GM12878 (cell line): ENCODE results near the gene ATP8B1. TPM values are rescaled to one million over a fixed set of nuclear protein-coding genes. Genes with fewer than 3 reads are reported as not detected.

Experiments
- ATAC-seq: fragments of 200-7000 bp; cut with Tn5 transposase; 3 replicates; pipeline ENCODE4 v1.9.1; 2020; ENCODE audit warnings: mild to moderate bottlenecking, moderate library complexity
- BruUV-seq: library from RNA; stranded (reverse); fragments of 400-500 nt; replicated peaks from 2 replicates; lab custom pipeline; 2021; lab: Mats Ljungman, UMichigan
- CTCF ChIA-PET: fragments of 300-600 bp; sonication (Branson Sonifier 250); formaldehyde crosslinking; extraction: SDS; loops from one replicate; lab custom pipeline; 2021; ENCODE audit warnings: inconsistent platforms; lab: Yijun Ruan, JAX
- POLR2A ChIA-PET: fragments of 350-600 bp; formaldehyde crosslinking; extraction: SDS; loops from one replicate; lab custom pipeline; 2021; ENCODE audit warnings: inconsistent platforms; lab: Charles Lee
- RAD21 ChIA-PET: fragments of 300-600 bp; sonication (Branson Sonifier 250); formaldehyde crosslinking; loops from one replicate; lab custom pipeline; 2023; ENCODE audit warnings: antibody characterized with exemption; ENCODE audit not compliant: unreplicated experiment; lab: Charles Lee
- SMC1A ChIA-PET: fragments of 300-600 bp; sonication (Branson Sonifier 250); formaldehyde crosslinking; loops from one replicate; lab custom pipeline; 2023; ENCODE audit not compliant: unreplicated experiment, uncharacterized antibody; lab: Charles Lee
- DNase-seq: peaks from one replicate; pipeline ENCODE4 v3.0.0-alpha.2; 2011; ENCODE audit warnings: low read depth, low spot score
- FAIRE-seq: peaks from 3 replicates; lab custom pipeline; 2011; peaks lifted over from hg19 to GRCh38; lab: Jason Lieb, UNC
- H2AFZ ChIP-seq: 2 replicates; pipeline ENCODE4 v1.6.0; 2011; ENCODE audit warnings: low read depth, low read length, control low read depth; ENCODE audit not compliant: control insufficient read depth
- H3K27ac ChIP-seq: 2 replicates; pipeline ENCODE4 v1.5.1; 2011; ENCODE audit warnings: control low read depth; ENCODE audit not compliant: control insufficient read depth, insufficient read depth
- H3K27me3 ChIP-seq, 2 experiments: replicated peaks in 1 of 2; 2 replicates each; pipeline versions ENCODE4 v1.6.0 to v1.6.1; 2011; ENCODE audit warnings: low read length in 1 of 2; ENCODE audit not compliant: control insufficient read depth in 2 of 2, insufficient read depth in 2 of 2
- H3K36me3 ChIP-seq, 2 experiments: 2 replicates each; pipeline ENCODE4 v1.5.1; 2011; ENCODE audit warnings: low read length in 1 of 2; ENCODE audit not compliant: control insufficient read depth in 2 of 2, insufficient read depth in 2 of 2
- H3K4me1 ChIP-seq: 2 replicates; pipeline ENCODE4 v1.6.1; 2011; ENCODE audit warnings: mild to moderate bottlenecking, low read length, moderate library complexity, mixed read lengths; ENCODE audit not compliant: control insufficient read depth, insufficient read depth
- H3K4me2 ChIP-seq: 2 replicates; pipeline ENCODE4 v1.6.0; 2011; ENCODE audit warnings: control low read depth; ENCODE audit not compliant: control insufficient read depth, insufficient read depth
- H3K4me3 ChIP-seq: fragments of 200-600 bp; sonication (generic); 2 replicates; pipeline ENCODE4 v1.5.1; 2016
- H3K79me2 ChIP-seq: 2 replicates; pipeline ENCODE4 v1.6.0; 2011; ENCODE audit warnings: low read length; ENCODE audit not compliant: control insufficient read depth, insufficient read depth
- H3K9ac ChIP-seq: 2 replicates; pipeline ENCODE4 v1.8.0; 2011; ENCODE audit warnings: low read length, control low read depth, mixed read lengths; ENCODE audit not compliant: control insufficient read depth, insufficient read depth
- H3K9me3 ChIP-seq: replicated peaks from 3 replicates; pipeline ENCODE4 v1.5.1; 2011; ENCODE audit warnings: mild to moderate bottlenecking, low read length; ENCODE audit not compliant: control insufficient read depth, insufficient read depth
- H4K20me1 ChIP-seq: 2 replicates; pipeline ENCODE4 v1.6.0; 2011; ENCODE audit not compliant: control insufficient read depth, insufficient read depth
- FOS ChIP-seq: IDR thresholded peaks from 3 replicates; pipeline ENCODE4 v1.6.1; 2011; ENCODE audit warnings: borderline replicate concordance; ENCODE audit not compliant: insufficient read length; ENCODE audit errors: extremely low read depth
- PML ChIP-seq: IDR thresholded peaks from 2 replicates; pipeline ENCODE4 v1.6.1; 2012; ENCODE audit warnings: low read length, inconsistent platforms
- SRF ChIP-seq, 2 experiments: IDR thresholded peaks; 2 replicates each; pipeline ENCODE4 v1.6.1; 2011; ENCODE audit warnings: low read depth in 2 of 2, low read length in 2 of 2, mild to moderate bottlenecking in 1 of 2, moderate library complexity in 1 of 2
- SUPT20H ChIP-seq: IDR thresholded peaks from 2 replicates; pipeline ENCODE4 v1.6.1; 2011; ENCODE audit warnings: low read depth, mild to moderate bottlenecking, low read length, moderate library complexity, borderline replicate concordance; ENCODE audit not compliant: control insufficient read depth
- WGBS: methylation state at CpG from one replicate; pipeline ENCODE4 v1.1.6; 2016; ENCODE audit warnings: low lambda C conversion rate; ENCODE audit not compliant: insufficient replicate concordance, insufficient coverage; ENCODE audit errors: missing lambda C conversion rate; 5-methylcytosine and 5-hydroxymethylcytosine counted together
- in situ Hi-C: fragments of 300-500 bp; cut with MboI; formaldehyde crosslinking; loops from 9 replicates; pipeline ENCODE4 v1.14.3; 2018; ENCODE audit warnings: mixed read lengths
- intact Hi-C: fragments of 100-400 bp; cut with micrococcal nuclease; formaldehyde crosslinking; loops from one replicate; pipeline ENCODE4 v1.14.2; 2022; ENCODE audit not compliant: unreplicated experiment
- polyA plus RNA-seq, 11 experiments: library from polyadenylated mRNA; depleted of rRNA in 4 of 11; unstranded in 6 of 11; stranded (reverse) in 5 of 11; fragments of >200 nt; fragmentation: Nextera tagmentation in 4 of 11; fragmentation: Illumina TruSeq in 1 of 11; extraction: Ambion mirVana in 4 of 11; extraction: Trizol in 1 of 11; gene quantifications; 1 replicate in 1 of 11; 2 replicates in 10 of 11; pipeline versions ENCODE4 v1.2.1 to v1.2.3, GENCODE V29; 2011 to 2016; ENCODE audit warnings: inconsistent platforms in 2 of 11, missing spikeins in 2 of 11, low read depth in 1 of 11
- total RNA-seq, 4 experiments: library from RNA; depleted of rRNA in 3 of 4; stranded (reverse); fragments of >200 nt in 3 of 4; fragmentation: Illumina TruSeq in 1 of 4; extraction: Trizol in 1 of 4; gene quantifications; 2 replicates each; pipeline versions ENCODE4 v1.2.1 to v1.2.3, GENCODE V29; 2013 to 2021
- TF ChIP-seq, protein P1 (sequence below): fragments of 450-650 bp; IDR thresholded peaks from 2 replicates; pipeline ENCODE4 v1.6.1; 2017; ENCODE audit warnings: mild to moderate bottlenecking
- TF ChIP-seq, protein P2 (sequence below): fragments of 150-350 bp; IDR thresholded peaks from 2 replicates; pipeline ENCODE4 v1.6.1; 2016; ENCODE audit warnings: low read depth, low read length
- TF ChIP-seq, protein P3 (sequence below): IDR thresholded peaks from 2 replicates; pipeline ENCODE4 v1.6.1; 2012; ENCODE audit warnings: improper control_type of control experiment, low read depth, low read length; ENCODE audit not compliant: insufficient replicate concordance
- TF ChIP-seq, protein P4 (sequence below): fragments of 450-650 bp; formaldehyde crosslinking; IDR thresholded peaks from 2 replicates; pipeline ENCODE4 v1.5.0; 2022; ENCODE audit warnings: mild to moderate bottlenecking, missing genetic modification characterization

Gene ATP8B1
- total and polyA plus RNA-seq, 10 of the 15 experiments (the other 5 are each of a cell fraction or from before 2014, with no cell fraction given) = 0.03 to 0.37 (median 0.11) TPM

DNA sequence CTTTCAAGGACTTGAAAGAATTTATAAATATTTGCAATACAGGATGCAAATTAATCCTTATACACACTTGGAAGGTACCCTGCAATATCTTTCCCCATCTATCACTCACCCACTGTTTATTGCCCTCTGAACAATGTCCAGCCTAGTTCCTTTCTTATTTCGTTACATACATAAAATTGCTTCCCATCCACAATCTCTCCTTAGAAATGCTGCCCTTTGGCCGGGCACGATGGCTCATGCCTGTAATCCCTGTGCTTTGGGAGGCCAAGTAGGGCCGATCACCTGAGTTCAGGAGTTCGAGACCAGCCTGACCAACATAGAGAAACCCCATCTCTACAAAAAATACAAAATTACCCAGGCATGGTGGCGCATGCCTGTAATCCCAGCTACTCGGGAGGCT, 41.2 kb upstream of the ATP8B1 start:
- ChIA-PET SMC1A (interaction anchor here (1.7 kb wide), 1 partner anchor 11 kb away, joined by 4 read pairs; no protein-coding TSS in a partner anchor), RAD21 (interaction anchor here (0.7 kb wide), 1 partner anchor 15 kb away, joined by 3 read pairs; no protein-coding TSS in a partner anchor), POLR2A (no interaction called here), CTCF (no interaction called here)
- ATAC-seq (no peak), DNase-seq (no peak), FAIRE-seq (no peak)
- 65% methylated on average over 6 of the region's 7 CpGs for WGBS
- peaks cover 0 to 4% of the 10 kb centered on the region in 2 experiments; a peak in 3 of 4 replicates for H3K27me3 ChIP-seq
- intact Hi-C loops = loop anchor here (5.0 kb wide), 1 partner anchor 222 kb away; the partner anchor contains the start of gene NARS1
- H3K9me3 ChIP-seq = no peaks in the 10 kb centered on the region; the same call in 2 of the 3 replicates
- BruUV-seq = no TSS peak
- no peak overlapping the region for H3K4me2 ChIP-seq
- in situ Hi-C loops = loop anchor here (25.0 kb wide), 1 partner anchor 207 kb away; no protein-coding TSS in a partner anchor
- no peak overlapping the region for H2AFZ ChIP-seq
- no peaks in the 10 kb centered on the region for H3K36me3 ChIP-seq
- peaks cover 20% of the 10 kb centered on the region for H3K4me1 ChIP-seq
- H4K20me1 ChIP-seq = no peaks in the 10 kb centered on the region
- no peak overlapping the region for H3K27ac ChIP-seq
- no peak overlapping the region for H3K9ac ChIP-seq
- H3K79me2 ChIP-seq = no peaks in the 10 kb centered on the region
- no peak overlapping the region for H3K4me3 ChIP-seq
- TF ChIP-seq SRF (IDR thresholded peaks at IDR 0.05; ENCODE audit: low read depth in 2 of 2, low read length in 2 of 2) = no peak
- TF ChIP-seq, protein P1, sequence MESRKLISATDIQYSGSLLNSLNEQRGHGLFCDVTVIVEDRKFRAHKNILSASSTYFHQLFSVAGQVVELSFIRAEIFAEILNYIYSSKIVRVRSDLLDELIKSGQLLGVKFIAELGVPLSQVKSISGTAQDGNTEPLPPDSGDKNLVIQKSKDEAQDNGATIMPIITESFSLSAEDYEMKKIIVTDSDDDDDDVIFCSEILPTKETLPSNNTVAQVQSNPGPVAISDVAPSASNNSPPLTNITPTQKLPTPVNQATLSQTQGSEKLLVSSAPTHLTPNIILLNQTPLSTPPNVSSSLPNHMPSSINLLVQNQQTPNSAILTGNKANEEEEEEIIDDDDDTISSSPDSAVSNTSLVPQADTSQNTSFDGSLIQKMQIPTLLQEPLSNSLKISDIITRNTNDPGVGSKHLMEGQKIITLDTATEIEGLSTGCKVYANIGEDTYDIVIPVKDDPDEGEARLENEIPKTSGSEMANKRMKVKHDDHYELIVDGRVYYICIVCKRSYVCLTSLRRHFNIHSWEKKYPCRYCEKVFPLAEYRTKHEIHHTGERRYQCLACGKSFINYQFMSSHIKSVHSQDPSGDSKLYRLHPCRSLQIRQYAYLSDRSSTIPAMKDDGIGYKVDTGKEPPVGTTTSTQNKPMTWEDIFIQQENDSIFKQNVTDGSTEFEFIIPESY = no peak
- no peak for TF ChIP-seq FOS
- TF ChIP-seq, protein P2, sequence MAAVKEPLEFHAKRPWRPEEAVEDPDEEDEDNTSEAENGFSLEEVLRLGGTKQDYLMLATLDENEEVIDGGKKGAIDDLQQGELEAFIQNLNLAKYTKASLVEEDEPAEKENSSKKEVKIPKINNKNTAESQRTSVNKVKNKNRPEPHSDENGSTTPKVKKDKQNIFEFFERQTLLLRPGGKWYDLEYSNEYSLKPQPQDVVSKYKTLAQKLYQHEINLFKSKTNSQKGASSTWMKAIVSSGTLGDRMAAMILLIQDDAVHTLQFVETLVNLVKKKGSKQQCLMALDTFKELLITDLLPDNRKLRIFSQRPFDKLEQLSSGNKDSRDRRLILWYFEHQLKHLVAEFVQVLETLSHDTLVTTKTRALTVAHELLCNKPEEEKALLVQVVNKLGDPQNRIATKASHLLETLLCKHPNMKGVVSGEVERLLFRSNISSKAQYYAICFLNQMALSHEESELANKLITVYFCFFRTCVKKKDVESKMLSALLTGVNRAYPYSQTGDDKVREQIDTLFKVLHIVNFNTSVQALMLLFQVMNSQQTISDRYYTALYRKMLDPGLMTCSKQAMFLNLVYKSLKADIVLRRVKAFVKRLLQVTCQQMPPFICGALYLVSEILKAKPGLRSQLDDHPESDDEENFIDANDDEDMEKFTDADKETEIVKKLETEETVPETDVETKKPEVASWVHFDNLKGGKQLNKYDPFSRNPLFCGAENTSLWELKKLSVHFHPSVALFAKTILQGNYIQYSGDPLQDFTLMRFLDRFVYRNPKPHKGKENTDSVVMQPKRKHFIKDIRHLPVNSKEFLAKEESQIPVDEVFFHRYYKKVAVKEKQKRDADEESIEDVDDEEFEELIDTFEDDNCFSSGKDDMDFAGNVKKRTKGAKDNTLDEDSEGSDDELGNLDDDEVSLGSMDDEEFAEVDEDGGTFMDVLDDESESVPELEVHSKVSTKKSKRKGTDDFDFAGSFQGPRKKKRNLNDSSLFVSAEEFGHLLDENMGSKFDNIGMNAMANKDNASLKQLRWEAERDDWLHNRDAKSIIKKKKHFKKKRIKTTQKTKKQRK = no peak
- no peak for TF ChIP-seq PML
- TF ChIP-seq, protein P3, sequence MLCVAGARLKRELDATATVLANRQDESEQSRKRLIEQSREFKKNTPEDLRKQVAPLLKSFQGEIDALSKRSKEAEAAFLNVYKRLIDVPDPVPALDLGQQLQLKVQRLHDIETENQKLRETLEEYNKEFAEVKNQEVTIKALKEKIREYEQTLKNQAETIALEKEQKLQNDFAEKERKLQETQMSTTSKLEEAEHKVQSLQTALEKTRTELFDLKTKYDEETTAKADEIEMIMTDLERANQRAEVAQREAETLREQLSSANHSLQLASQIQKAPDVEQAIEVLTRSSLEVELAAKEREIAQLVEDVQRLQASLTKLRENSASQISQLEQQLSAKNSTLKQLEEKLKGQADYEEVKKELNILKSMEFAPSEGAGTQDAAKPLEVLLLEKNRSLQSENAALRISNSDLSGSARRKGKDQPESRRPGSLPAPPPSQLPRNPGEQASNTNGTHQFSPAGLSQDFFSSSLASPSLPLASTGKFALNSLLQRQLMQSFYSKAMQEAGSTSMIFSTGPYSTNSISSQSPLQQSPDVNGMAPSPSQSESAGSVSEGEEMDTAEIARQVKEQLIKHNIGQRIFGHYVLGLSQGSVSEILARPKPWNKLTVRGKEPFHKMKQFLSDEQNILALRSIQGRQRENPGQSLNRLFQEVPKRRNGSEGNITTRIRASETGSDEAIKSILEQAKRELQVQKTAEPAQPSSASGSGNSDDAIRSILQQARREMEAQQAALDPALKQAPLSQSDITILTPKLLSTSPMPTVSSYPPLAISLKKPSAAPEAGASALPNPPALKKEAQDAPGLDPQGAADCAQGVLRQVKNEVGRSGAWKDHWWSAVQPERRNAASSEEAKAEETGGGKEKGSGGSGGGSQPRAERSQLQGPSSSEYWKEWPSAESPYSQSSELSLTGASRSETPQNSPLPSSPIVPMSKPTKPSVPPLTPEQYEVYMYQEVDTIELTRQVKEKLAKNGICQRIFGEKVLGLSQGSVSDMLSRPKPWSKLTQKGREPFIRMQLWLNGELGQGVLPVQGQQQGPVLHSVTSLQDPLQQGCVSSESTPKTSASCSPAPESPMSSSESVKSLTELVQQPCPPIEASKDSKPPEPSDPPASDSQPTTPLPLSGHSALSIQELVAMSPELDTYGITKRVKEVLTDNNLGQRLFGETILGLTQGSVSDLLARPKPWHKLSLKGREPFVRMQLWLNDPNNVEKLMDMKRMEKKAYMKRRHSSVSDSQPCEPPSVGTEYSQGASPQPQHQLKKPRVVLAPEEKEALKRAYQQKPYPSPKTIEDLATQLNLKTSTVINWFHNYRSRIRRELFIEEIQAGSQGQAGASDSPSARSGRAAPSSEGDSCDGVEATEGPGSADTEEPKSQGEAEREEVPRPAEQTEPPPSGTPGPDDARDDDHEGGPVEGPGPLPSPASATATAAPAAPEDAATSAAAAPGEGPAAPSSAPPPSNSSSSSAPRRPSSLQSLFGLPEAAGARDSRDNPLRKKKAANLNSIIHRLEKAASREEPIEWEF = no peak
- TF ChIP-seq, protein P4, sequence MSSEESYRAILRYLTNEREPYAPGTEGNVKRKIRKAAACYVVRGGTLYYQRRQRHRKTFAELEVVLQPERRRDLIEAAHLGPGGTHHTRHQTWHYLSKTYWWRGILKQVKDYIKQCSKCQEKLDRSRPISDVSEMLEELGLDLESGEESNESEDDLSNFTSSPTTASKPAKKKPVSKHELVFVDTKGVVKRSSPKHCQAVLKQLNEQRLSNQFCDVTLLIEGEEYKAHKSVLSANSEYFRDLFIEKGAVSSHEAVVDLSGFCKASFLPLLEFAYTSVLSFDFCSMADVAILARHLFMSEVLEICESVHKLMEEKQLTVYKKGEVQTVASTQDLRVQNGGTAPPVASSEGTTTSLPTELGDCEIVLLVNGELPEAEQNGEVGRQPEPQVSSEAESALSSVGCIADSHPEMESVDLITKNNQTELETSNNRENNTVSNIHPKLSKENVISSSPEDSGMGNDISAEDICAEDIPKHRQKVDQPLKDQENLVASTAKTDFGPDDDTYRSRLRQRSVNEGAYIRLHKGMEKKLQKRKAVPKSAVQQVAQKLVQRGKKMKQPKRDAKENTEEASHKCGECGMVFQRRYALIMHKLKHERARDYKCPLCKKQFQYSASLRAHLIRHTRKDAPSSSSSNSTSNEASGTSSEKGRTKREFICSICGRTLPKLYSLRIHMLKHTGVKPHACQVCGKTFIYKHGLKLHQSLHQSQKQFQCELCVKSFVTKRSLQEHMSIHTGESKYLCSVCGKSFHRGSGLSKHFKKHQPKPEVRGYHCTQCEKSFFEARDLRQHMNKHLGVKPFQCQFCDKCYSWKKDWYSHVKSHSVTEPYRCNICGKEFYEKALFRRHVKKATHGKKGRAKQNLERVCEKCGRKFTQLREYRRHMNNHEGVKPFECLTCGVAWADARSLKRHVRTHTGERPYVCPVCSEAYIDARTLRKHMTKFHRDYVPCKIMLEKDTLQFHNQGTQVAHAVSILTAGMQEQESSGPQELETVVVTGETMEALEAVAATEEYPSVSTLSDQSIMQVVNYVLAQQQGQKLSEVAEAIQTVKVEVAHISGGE (CRISPR knock-in tag) = no peak
- TF ChIP-seq SUPT20H = no peak
